K562 (cell line): ENCODE results near the gene DCXR. TPM values are rescaled to one million over a fixed set of nuclear protein-coding genes. Genes with fewer than 3 reads are reported as not detected.

Experiments used
- ATAC-seq: fragments of 200-7000 bp; cut with Tn5 transposase; 3 replicates; pipeline ENCODE4 v1.9.1; 2020; ENCODE audit warnings: moderate library complexity
- BruUV-seq: library from RNA; stranded (reverse); fragments of 400-500 nt; replicated peaks from 2 replicates; lab custom pipeline; 2021; lab: Mats Ljungman, UMichigan
- CTCF ChIA-PET: fragments of 300-600 bp; formaldehyde crosslinking; extraction: SDS; loops from one replicate; lab custom pipeline; 2021; ENCODE audit warnings: low intra/inter-chr PET ratio; lab: Yijun Ruan, JAX
- POLR2A ChIA-PET: fragments of 300-600, 350-650 bp; sonication (Branson Sonifier 250); formaldehyde crosslinking; extraction: SDS; loops from one replicate; lab custom pipeline; 2021; ENCODE audit warnings: antibody characterized with exemption, inconsistent platforms; lab: Yijun Ruan, JAX
- DNase-seq, 4 experiments: peaks; one replicate each; pipeline versions ENCODE4 v3.0.0 to v3.0.0-alpha.2; 2011 to 2018; ENCODE audit warnings: low spot score in 3 of 4, mixed read lengths in 3 of 4; ENCODE audit errors: extremely low read depth in 1 of 4
- FAIRE-seq: peaks from 2 replicates; lab custom pipeline; 2011; peaks lifted over from hg19 to GRCh38; lab: Jason Lieb, UNC
- H2AFZ ChIP-seq: 2 replicates; pipeline ENCODE4 v1.6.0; 2011; ENCODE audit warnings: low read depth, low read length, control low read depth, inconsistent platforms
- H3K27ac ChIP-seq: fragments of 200-600 bp; 3 replicates; pipeline ENCODE4 v1.8.0; 2011; ENCODE audit warnings: low read depth, mild to moderate bottlenecking, control low read depth, inconsistent platforms, low read length, moderate library complexity, mixed read lengths; ENCODE audit errors: extremely low read depth
- H3K27me3 ChIP-seq, 2 experiments: fragments of 300-600 bp in 1 of 2; 2 replicates in 1 of 2; 3 replicates in 1 of 2; pipeline versions ENCODE4 v1.6.0 to v1.8.0; 2011; ENCODE audit warnings: inconsistent platforms in 2 of 2, low read length in 2 of 2, mild to moderate bottlenecking in 1 of 2, mixed read lengths in 1 of 2, moderate library complexity in 1 of 2; ENCODE audit not compliant: control insufficient read depth in 2 of 2, insufficient read depth in 2 of 2
- H3K36me3 ChIP-seq: fragments of 300-600 bp; 3 replicates; pipeline ENCODE4 v1.8.0; 2011; ENCODE audit warnings: mild to moderate bottlenecking, low read length, inconsistent platforms; ENCODE audit not compliant: control insufficient read depth, insufficient read depth
- H3K4me1 ChIP-seq, 2 experiments: fragments of 200-600 bp in 1 of 2; replicated peaks in 1 of 2; 2 replicates in 1 of 2; 3 replicates in 1 of 2; pipeline versions ENCODE4 v1.5.1 to v1.8.0; 2011; ENCODE audit warnings: inconsistent platforms in 2 of 2, low read length in 2 of 2, mild to moderate bottlenecking in 1 of 2, mixed read lengths in 1 of 2, moderate library complexity in 1 of 2; ENCODE audit not compliant: control insufficient read depth in 2 of 2, insufficient read depth in 2 of 2
- H3K4me2 ChIP-seq: 2 replicates; pipeline ENCODE4 v1.6.1; 2011; ENCODE audit warnings: low read length, control low read depth, inconsistent platforms, mixed read lengths; ENCODE audit not compliant: insufficient read depth
- H3K4me3 ChIP-seq: fragments of 200-600 bp; sonication (generic), shearing (Covaris generic); 2 replicates; pipeline ENCODE4 v1.5.1; 2016; ENCODE audit warnings: control low read depth, inconsistent platforms
- H3K79me2 ChIP-seq: fragments of 200-600 bp; 3 replicates; pipeline ENCODE4 v1.8.0; 2011; ENCODE audit warnings: low read length, inconsistent platforms; ENCODE audit not compliant: control insufficient read depth, insufficient read depth
- H3K9ac ChIP-seq, 2 experiments: 2 replicates each; pipeline versions ENCODE4 v1.6.0 to v1.6.1; 2011; ENCODE audit warnings: low read depth in 2 of 2, low read length in 2 of 2, control low read depth in 1 of 2, inconsistent platforms in 1 of 2, mild to moderate bottlenecking in 1 of 2, mixed read lengths in 1 of 2; ENCODE audit not compliant: insufficient read depth in 1 of 2
- H3K9me1 ChIP-seq: one replicate; pipeline ENCODE4 v1.6.0; 2011; ENCODE audit warnings: inconsistent platforms, mild to moderate bottlenecking, low read length, moderate library complexity; ENCODE audit not compliant: control insufficient read depth, insufficient read depth
- H3K9me3 ChIP-seq: replicated peaks from 2 replicates; pipeline ENCODE4 v1.5.1; 2011; ENCODE audit warnings: low read depth, low read length, inconsistent platforms; ENCODE audit not compliant: control insufficient read depth, insufficient read depth
- H4K20me1 ChIP-seq: replicated peaks from 2 replicates; pipeline ENCODE4 v1.6.1; 2011; ENCODE audit warnings: low read length, inconsistent platforms, mixed read lengths; ENCODE audit not compliant: control insufficient read depth, insufficient read depth
- BACH1 ChIP-seq: fragments of 200-800 bp; sonication (Bioruptor generic); IDR thresholded peaks from 2 replicates; pipeline ENCODE4 v1.6.1; 2016; ENCODE audit warnings: missing genetic modification characterization, missing compliant biosample characterization
- BCLAF1 ChIP-seq, 2 experiments: fragments of 450-650 bp in 1 of 2; IDR thresholded peaks; 2 replicates each; pipeline ENCODE4 v1.6.1; 2011 to 2017; ENCODE audit warnings: low read depth in 2 of 2, antibody characterized with exemption in 1 of 2, borderline replicate concordance in 1 of 2, low read length in 1 of 2, mild to moderate bottlenecking in 1 of 2, mixed read lengths in 1 of 2; ENCODE audit not compliant: control insufficient read depth in 1 of 2
- CREM ChIP-seq: IDR thresholded peaks from 2 replicates; pipeline ENCODE4 v1.6.1; 2014; ENCODE audit warnings: antibody characterized with exemption, low read depth
- DACH1 ChIP-seq: fragments of 450-650 bp; IDR thresholded peaks from 2 replicates; pipeline ENCODE4 v1.6.1; 2018; ENCODE audit not compliant: partially characterized antibody
- FIP1L1 ChIP-seq: fragments of 200-400 bp; formaldehyde crosslinking; IDR thresholded peaks from 2 replicates; pipeline ENCODE4 v1.6.1; 2018; ENCODE audit warnings: mild to moderate bottlenecking, low read depth, low read length; ENCODE audit not compliant: poor library complexity, severe bottlenecking
- HCFC1 ChIP-seq: IDR thresholded peaks from 2 replicates; pipeline ENCODE4 v1.6.1; 2012; ENCODE audit warnings: low read depth, low read length, improper control_type of control experiment
- HNRNPL ChIP-seq: fragments of 200-400 bp; formaldehyde crosslinking; IDR thresholded peaks from 2 replicates; pipeline ENCODE4 v1.6.1; 2017; ENCODE audit warnings: low read depth, mild to moderate bottlenecking, low read length
- MAFF ChIP-seq: IDR thresholded peaks from 2 replicates; pipeline ENCODE4 v1.6.1; 2012; ENCODE audit warnings: low read length, improper control_type of control experiment
- MCM3 ChIP-seq: fragments of 450-650 bp; IDR thresholded peaks from 2 replicates; pipeline ENCODE4 v1.6.1; 2016
- NR1H2 ChIP-seq: sonication (generic); formaldehyde crosslinking; IDR thresholded peaks from 2 replicates; pipeline ENCODE4 v1.4.0; 2020; ENCODE audit warnings: mild to moderate bottlenecking, missing genetic modification reagents
- POLR2G ChIP-seq: fragments of 200-400 bp; formaldehyde crosslinking; IDR thresholded peaks from 2 replicates; pipeline ENCODE4 v1.6.1; 2017; ENCODE audit warnings: low read depth, mild to moderate bottlenecking, antibody characterized with exemption, low read length, moderate library complexity
- RAD21 ChIP-seq, 2 experiments: fragments of 250-450 bp in 1 of 2; fragments of 450-650 bp in 1 of 2; sonication (Bioruptor Pico) in 1 of 2; formaldehyde crosslinking in 1 of 2; IDR thresholded peaks in 1 of 2; conservative IDR thresholded peaks in 1 of 2; 2 replicates each; pipeline versions ENCODE4 v1.4.0 to v1.8.0; 2020 to 2022; ENCODE audit warnings: mild to moderate bottlenecking in 2 of 2, moderate library complexity in 1 of 2
- RBFOX2 ChIP-seq: fragments of 200-400 bp; formaldehyde crosslinking; IDR thresholded peaks from 2 replicates; pipeline ENCODE4 v1.6.1; 2017; ENCODE audit warnings: low read depth, mild to moderate bottlenecking, low read length, moderate library complexity
- RBM22 ChIP-seq: fragments of 200-400 bp; formaldehyde crosslinking; IDR thresholded peaks from 2 replicates; pipeline ENCODE4 v1.6.1; 2018; ENCODE audit warnings: low read length, low read depth; ENCODE audit not compliant: poor library complexity, severe bottlenecking
- SAFB ChIP-seq: fragments of 200-400 bp; formaldehyde crosslinking; IDR thresholded peaks from 2 replicates; pipeline ENCODE4 v1.6.1; 2017; ENCODE audit warnings: low read depth, low read length, borderline replicate concordance
- ZC3H4 ChIP-seq: sonication (generic); formaldehyde crosslinking; IDR thresholded peaks from 2 replicates; pipeline ENCODE4 v1.9.0; 2021; ENCODE audit warnings: missing genetic modification reagents, borderline replicate concordance
- ZNF197 ChIP-seq: fragments of 200-800 bp; sonication (Bioruptor generic); IDR thresholded peaks from 2 replicates; pipeline ENCODE4 v1.6.1; 2016; ENCODE audit warnings: low read depth, missing genetic modification characterization, missing compliant biosample characterization
- WGBS: fragments of 100-300 bp; shearing (Covaris generic); methylation state at CpG from one replicate; pipeline ENCODE4 v1.1.6; 2016; ENCODE audit warnings: low coverage, mixed read lengths; ENCODE audit not compliant: insufficient coverage; ENCODE audit errors: missing lambda C conversion rate; 5-methylcytosine and 5-hydroxymethylcytosine counted together
- in situ Hi-C: fragments of 300-500 bp; cut with MboI; formaldehyde crosslinking; loops from 4 replicates; pipeline ENCODE4 v1.15.0; 2018; ENCODE audit warnings: inconsistent platforms, mixed read lengths
- intact Hi-C: fragments of 100-400 bp; cut with micrococcal nuclease; formaldehyde crosslinking; loops from 2 replicates; pipeline ENCODE4 v1.14.2; 2022
- polyA plus RNA-seq, 8 experiments: library from polyadenylated mRNA; depleted of rRNA in 4 of 8; stranded (reverse) in 5 of 8; unstranded in 3 of 8; fragments of >200 nt; fragmentation: Nextera tagmentation in 2 of 8; fragmentation: Illumina TruSeq in 1 of 8; extraction: Ambion mirVana in 2 of 8; extraction: Trizol in 1 of 8; gene quantifications; 2 replicates each; pipeline versions ENCODE4 v1.2.1 to v1.2.3, GENCODE V29; 2011 to 2014; ENCODE audit warnings: inconsistent platforms in 1 of 8, missing spikeins in 1 of 8
- total RNA-seq, 7 experiments: library from RNA; depleted of rRNA in 6 of 7; stranded (reverse); fragments of >200 nt in 6 of 7; fragmentation: Illumina TruSeq in 2 of 7; extraction: Trizol in 2 of 7; gene quantifications; 2 replicates each; pipeline versions ENCODE4 v1.2.1 to v1.2.3, GENCODE V29; 2011 to 2021; ENCODE audit warnings: low replicate concordance in 1 of 7
- TF ChIP-seq, protein P1 (sequence below): fragments of 450-650 bp; IDR thresholded peaks from 2 replicates; pipeline ENCODE4 v1.6.1; 2016; ENCODE audit warnings: low read depth, mild to moderate bottlenecking, moderate library complexity

The DCXR gene
- total and polyA plus RNA-seq, 9 of the 15 experiments (the other 6 are each of a cell fraction or from before 2014, with no cell fraction given) = 21.3 to 274 (median 156) TPM

GRCh38 chr17:82079001-82079677 is 41.6 kb upstream of the DCXR start (continued):
- TF ChIP-seq RAD21 (CRISPR knock-in tag; conservative IDR thresholded peaks at IDR 0.05 in 1 of 2, IDR thresholded peaks at IDR 0.05 in 1 of 2) = no peak
- TF ChIP-seq MAFF = no peak
- no peak for TF ChIP-seq MCM3
- 0 out of 2 replicates have a peak, but pooled peaks have one; percentile 19 for TF ChIP-seq SAFB
- TF ChIP-seq RBM22 = peak; percentile 82
- TF ChIP-seq ZNF197 (CRISPR knock-in tag) = no peak
- no peak for TF ChIP-seq CREM
- TF ChIP-seq ZC3H4 (CRISPR knock-in tag) = no peak
- TF ChIP-seq, all 486 proteins: peak for 11

DNA sequence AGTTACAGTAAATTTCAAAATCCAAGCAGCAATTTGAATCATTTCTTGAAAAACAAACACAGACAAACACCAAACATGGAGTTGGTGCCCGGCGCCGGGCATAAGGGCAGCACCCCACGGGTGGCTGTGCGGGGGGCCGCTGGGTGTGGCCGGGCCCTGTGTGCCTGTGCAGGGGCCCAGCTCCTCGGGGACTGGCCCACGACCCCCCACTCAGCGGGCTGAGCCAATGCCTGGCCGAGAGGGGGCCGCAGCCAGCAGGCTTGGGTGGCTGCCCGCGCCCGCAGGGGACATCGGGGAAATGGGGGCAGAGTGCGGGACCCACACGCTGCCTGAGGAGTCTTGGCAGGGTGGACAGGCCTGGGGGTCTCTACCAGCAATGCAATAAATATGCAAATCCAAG is 40.9 kb upstream of the DCXR start:
- no peak overlapping the region for H3K27ac ChIP-seq
- no peak for DNase-seq
- H3K9ac ChIP-seq = no peak overlapping the region
- in situ Hi-C loops = no loop called here
- H3K36me3 ChIP-seq = peaks cover 58% of the 10 kb centered on the region; the same call in 2 of the 3 replicates
- H3K9me3 ChIP-seq = no peaks in the 10 kb centered on the region
- POLR2A ChIA-PET = interaction anchor here (3.1 to 4.2 kb wide), 2 partner anchors 9 to 12 kb away, joined by 24 to 52 read pairs; partner anchors contain the start of gene DUS1L
- 95% methylated on average over 13 of the region's 18 CpGs for WGBS
- intact Hi-C loops = no loop called here
- peaks cover 3% of the 10 kb centered on the region for H3K9me1 ChIP-seq
- no peak overlapping the region for H2AFZ ChIP-seq
- H3K79me2 ChIP-seq = no peaks in the 10 kb centered on the region; the same call in 2 of the 3 replicates
- no peak overlapping the region for H3K4me2 ChIP-seq
- no peak overlapping the region for H3K4me3 ChIP-seq
- peaks cover 27% of the 10 kb centered on the region for H4K20me1 ChIP-seq
- BruUV-seq = TSS peak; percentile 34
- no peak for ATAC-seq
- FAIRE-seq = no peak
- no peaks in the 10 kb centered on the region for H3K27me3 ChIP-seq
- CTCF ChIA-PET = no interaction called here
- H3K4me1 ChIP-seq = peaks cover 0 to 64% of the 10 kb centered on the region in 2 experiments; a peak in 2 of 5 replicates
- TF ChIP-seq HNRNPL (peak; percentile 92), DACH1 (no peak), POLR2G (peak; percentile 68), NR1H2 (CRISPR knock-in tag) (no peak), BCLAF1 (IDR thresholded peaks at IDR 0.05; ENCODE audit: borderline replicate concordance in 1 of 2, control insufficient read depth in 1 of 2, low read depth in 2 of 2, low read length in 1 of 2) (no peak), HCFC1 (no peak), BACH1 (tag) (no peak), FIP1L1 (peak; percentile 5), RBFOX2 (peak; percentile 52; the same call in 1 of the 2 replicates)
- TF ChIP-seq, protein P1, sequence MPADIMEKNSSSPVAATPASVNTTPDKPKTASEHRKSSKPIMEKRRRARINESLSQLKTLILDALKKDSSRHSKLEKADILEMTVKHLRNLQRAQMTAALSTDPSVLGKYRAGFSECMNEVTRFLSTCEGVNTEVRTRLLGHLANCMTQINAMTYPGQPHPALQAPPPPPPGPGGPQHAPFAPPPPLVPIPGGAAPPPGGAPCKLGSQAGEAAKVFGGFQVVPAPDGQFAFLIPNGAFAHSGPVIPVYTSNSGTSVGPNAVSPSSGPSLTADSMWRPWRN = no peak
